Gastroesophageal sphincter (tissue), 4 donors: ENCODE measurements around the gene CTRL. TPM values are rescaled to one million over a fixed set of nuclear protein-coding genes. Genes with fewer than 3 reads are reported as not detected.
A peak's percentile ranks its signal among the peaks of the same experiment; 100 is the strongest.
"Not testable (repeated sequence)": the region's sequence is repeated elsewhere in the genome, so short reads cannot be mapped to it uniquely, and the experiment has no call there.

ENCODE experiments used
- ATAC-seq: fragments of 150-250 bp; one replicate; pipeline ENCODE4 v1.9.1; 2016; ENCODE audit warnings: mild to moderate bottlenecking, moderate library complexity
- H3K27ac ChIP-seq, 4 donors: fragments of 200-600 bp; sonication (generic) in 3 of 4; 1 replicate in 3 of 4; 2 replicates in 1 of 4; pipeline ENCODE4 v1.5.1; 2016 to 2019
- H3K27me3 ChIP-seq: fragments of 200-600 bp; sonication (generic); one replicate; pipeline ENCODE4 v1.5.1; 2019
- H3K36me3 ChIP-seq, 2 donors: fragments of 200-600 bp; sonication (generic); one replicate each; pipeline ENCODE4 v1.5.1; 2019; ENCODE audit warnings: control low read depth in 1 of 2
- H3K4me1 ChIP-seq, 3 donors: fragments of 200-600 bp; sonication (generic); 1 replicate in 2 of 3; 2 replicates in 1 of 3; pipeline ENCODE4 v1.5.1; 2016 to 2019; ENCODE audit warnings: control low read depth in 2 of 3
- H3K4me3 ChIP-seq, 2 donors: fragments of 200-600 bp; sonication (generic); one replicate each; pipeline ENCODE4 v1.5.1; 2019; ENCODE audit warnings: mild to moderate bottlenecking in 1 of 2, moderate library complexity in 1 of 2
- H3K9me3 ChIP-seq, 3 donors: fragments of 200-600 bp; sonication (generic); one replicate each; pipeline ENCODE4 v1.5.1; 2017 to 2019; ENCODE audit warnings: control low read depth in 2 of 3
- CTCF ChIP-seq, 4 experiments: fragments of 200-600 bp in 2 of 4; fragments of 450-650 bp in 2 of 4; sonication (generic) in 1 of 4; IDR thresholded peaks; one replicate each; pipeline ENCODE4 v1.5.1; 2017 to 2019; ENCODE audit warnings: antibody characterized with exemption in 4 of 4, mild to moderate bottlenecking in 2 of 4, moderate library complexity in 2 of 4
- EP300 ChIP-seq: sonication (generic); formaldehyde crosslinking; IDR thresholded peaks from one replicate; pipeline ENCODE4 v1.6.1; 2017; ENCODE audit warnings: antibody characterized with exemption, mild to moderate bottlenecking
- POLR2A ChIP-seq, 2 donors: fragments of 450-650 bp; IDR thresholded peaks; one replicate each; pipeline ENCODE4 v1.6.1; 2017; ENCODE audit warnings: antibody characterized with exemption in 2 of 2, mild to moderate bottlenecking in 2 of 2, moderate library complexity in 1 of 2
- POLR2AphosphoS5 ChIP-seq: sonication (generic); formaldehyde crosslinking; IDR thresholded peaks from one replicate; pipeline ENCODE4 v1.6.1; 2017; ENCODE audit warnings: antibody characterized with exemption
- WGBS, 2 donors: methylation state at CpG; one replicate each; pipeline ENCODE4 v1.1.5; 2018; ENCODE audit warnings: low coverage in 1 of 2; 5-methylcytosine and 5-hydroxymethylcytosine counted together
- total RNA-seq, 4 donors: library from RNA; depleted of rRNA; stranded (reverse); fragments of >200 nt; gene quantifications; one replicate each; pipeline ENCODE4 v1.1.0, GENCODE V29; 2016

Gene CTRL
- total RNA-seq, 4 donors from 2014 or later = 1.2 to 5.0 TPM; not detected in 2

- no peaks in the 10 kb centered on the region for H3K9me3 ChIP-seq
- WGBS, 2 donors = 61 to 80% methylated on average over 1 to 7 of the region's 9 CpGs
- no peak for TF ChIP-seq POLR2A (IDR thresholded peaks at IDR 0.05)
- no peak for TF ChIP-seq EP300
- TF ChIP-seq CTCF (IDR thresholded peaks at IDR 0.05) = no peak
- TF ChIP-seq POLR2AphosphoS5 = no peak
- no peaks in the 10 kb centered on the region for H3K27me3 ChIP-seq
- no peak overlapping the region for H3K4me3 ChIP-seq
- H3K27ac ChIP-seq = peak overlapping the region in 3 of 4 donors; percentile 79 to 84 (median 84)
- no peak for ATAC-seq
- H3K4me1 ChIP-seq = peaks cover 0 to 69% (median 24%) of the 10 kb centered on the region in 3 donors
- peaks cover 0 to 69% of the 10 kb centered on the region in 2 donors for H3K36me3 ChIP-seq
These were observed 10.0 kb upstream of the CTRL start for GRCh38 chr16:67941469-67942199.

- peaks cover 0 to 58% of the 10 kb centered on the region in 2 donors for H3K36me3 ChIP-seq
These were observed 8.9 kb upstream of the CTRL start for GRCh38 chr16:67940446-67941089.

GRCh38 chr16:67939507-67940445 is 8.1 kb upstream of the CTRL start:
- peaks cover 0 to 51% of the 10 kb centered on the region in 2 donors for H3K36me3 ChIP-seq
- peak; percentile 11 for TF ChIP-seq POLR2AphosphoS5
- TF ChIP-seq POLR2A (IDR thresholded peaks at IDR 0.05) = no peak
- H3K9me3 ChIP-seq = no peaks in the 10 kb centered on the region
- ATAC-seq = no peak
- no peaks in the 10 kb centered on the region for H3K27me3 ChIP-seq
- 60% methylated on average over 10 of the region's 33 CpGs; no CpG with 5 or more reads in 1 of the 2 donors for WGBS, 2 donors
- H3K4me1 ChIP-seq = peaks cover 0 to 61% (median 24%) of the 10 kb centered on the region in 3 donors
- no peak overlapping the region for H3K4me3 ChIP-seq
- H3K27ac ChIP-seq = peak overlapping the region in 2 of 4 donors; percentile 8 to 18

More at GRCh38 chr16:67940446-67941089, 8.9 kb upstream of the CTRL start:
- ATAC-seq = no peak
- Histone ChIP-seq H3K27ac (peak overlapping the region in 2 of 4 donors; percentile 8 to 79), H3K9me3 (no peaks in the 10 kb centered on the region), H3K4me1 (peaks cover 0 to 62% (median 24%) of the 10 kb centered on the region in 3 donors), H3K4me3 (no peak overlapping the region), H3K27me3 (no peaks in the 10 kb centered on the region)
- no peak for TF ChIP-seq POLR2AphosphoS5
- TF ChIP-seq CTCF (IDR thresholded peaks at IDR 0.05) = no peak
- TF ChIP-seq EP300 = no peak
- TF ChIP-seq POLR2A (IDR thresholded peaks at IDR 0.05) = no peak
- 84 to 100% methylated on average over 1 to 5 of the region's 5 CpGs for WGBS, 2 donors

- H3K27me3 ChIP-seq, ATAC-seq, H3K9me3 ChIP-seq, H3K4me3 ChIP-seq: not testable (repeated sequence)
- H3K36me3 ChIP-seq = peaks cover 0 to 43% of the 10 kb centered on the region in 2 donors
- peak overlapping the region in 2 of 4 donors; percentile 91 to 93 for H3K27ac ChIP-seq
- H3K4me1 ChIP-seq = peaks cover 0 to 51% (median 12%) of the 10 kb centered on the region in 3 donors
- WGBS, 2 donors = 88% methylated on average over 1 to 4 of the region's 5 CpGs
These were observed 6.1 kb upstream of the CTRL start for GRCh38 chr16:67937713-67938112.

- Histone ChIP-seq H3K9me3 (no peaks in the 10 kb centered on the region), H3K36me3 (peaks cover 0 to 43% of the 10 kb centered on the region in 2 donors), H3K4me3 (peak overlapping the region; percentile 49 to 94), H3K4me1 (peaks cover 0 to 44% (median 12%) of the 10 kb centered on the region in 3 donors), H3K27me3 (no peaks in the 10 kb centered on the region), H3K27ac (peak overlapping the region; percentile 26 to 94 (median 92))
- ATAC-seq = no peak
- WGBS, 2 donors = 0 to 33% methylated on average over 3 of the region's 6 CpGs
- TF ChIP-seq EP300 (no peak), POLR2A (IDR thresholded peaks at IDR 0.05) (no peak), CTCF (IDR thresholded peaks at IDR 0.05) (no peak), POLR2AphosphoS5 (no peak)
These were observed 5.4 kb upstream of the CTRL start for GRCh38 chr16:67936880-67937605.
